Panc1 (cell line): ENCODE results near the gene RPL22L1. TPM values are rescaled to one million over a fixed set of nuclear protein-coding genes. Genes with fewer than 3 reads are reported as not detected.
A peak's percentile ranks its signal among the peaks of the same experiment; 100 is the strongest.

ENCODE experiments used
- ATAC-seq: fragments of 200-7000 bp; cut with Tn5 transposase; 2 replicates; pipeline ENCODE4 v1.9.1; 2020; ENCODE audit warnings: mild to moderate bottlenecking, moderate library complexity
- BruUV-seq: library from RNA; stranded (reverse); fragments of 400-500 nt; replicated peaks from 2 replicates; lab custom pipeline; 2021; lab: Mats Ljungman, UMichigan
- CTCF ChIA-PET: fragments of 300-600 bp; sonication (Branson Sonifier 250); formaldehyde crosslinking; loops from one replicate; lab custom pipeline; 2022; ENCODE audit warnings: antibody characterized with exemption; lab: Charles Lee
- POLR2A ChIA-PET: fragments of 300-600 bp; sonication (Branson Sonifier 250); formaldehyde crosslinking; loops from one replicate; lab custom pipeline; 2022; ENCODE audit warnings: antibody characterized with exemption; lab: Charles Lee
- DNase-seq: peaks from one replicate; pipeline ENCODE4 v3.0.0-alpha.2; 2010; ENCODE audit warnings: low read depth, low spot score
- H3K27ac ChIP-seq: 2 replicates; pipeline ENCODE4 v1.5.1; 2011; ENCODE audit warnings: mild to moderate bottlenecking, low read length, inconsistent platforms
- H3K27me3 ChIP-seq: fragments of 200-500 bp; sonication (Bioruptor generic); 2 replicates; pipeline ENCODE4 v1.6.0; 2014; ENCODE audit warnings: low read length, inconsistent platforms; ENCODE audit not compliant: control insufficient read depth, insufficient read depth
- H3K36me3 ChIP-seq: fragments of 200-500 bp; sonication (Bioruptor generic); 2 replicates; pipeline ENCODE4 v1.5.1; 2014; ENCODE audit warnings: inconsistent platforms, mild to moderate bottlenecking, low read length, moderate library complexity; ENCODE audit not compliant: control insufficient read depth, insufficient read depth
- H3K4me1 ChIP-seq: 2 replicates; pipeline ENCODE4 v1.5.1; 2011; ENCODE audit warnings: inconsistent platforms, mild to moderate bottlenecking, low read length, moderate library complexity; ENCODE audit not compliant: control insufficient read depth, insufficient read depth
- H3K4me3 ChIP-seq, 2 experiments: 2 replicates each; pipeline ENCODE4 v1.5.1; 2011 to 2012; ENCODE audit warnings: low read depth in 2 of 2, low read length in 2 of 2, mild to moderate bottlenecking in 2 of 2, inconsistent platforms in 1 of 2, moderate library complexity in 1 of 2
- H3K9me3 ChIP-seq: fragments of 200-500 bp; sonication (Bioruptor generic); 2 replicates; pipeline ENCODE4 v1.5.1; 2014; ENCODE audit warnings: low read depth, mild to moderate bottlenecking, inconsistent platforms, low read length, moderate library complexity; ENCODE audit not compliant: control insufficient read depth, insufficient read depth
- POLR2AphosphoS5 ChIP-seq: IDR thresholded peaks from 2 replicates; pipeline ENCODE4 v1.6.1; 2012; ENCODE audit warnings: mild to moderate bottlenecking, low read depth, low read length, moderate library complexity
- SIN3A ChIP-seq: IDR thresholded peaks from 2 replicates; pipeline ENCODE4 v1.6.1; 2012; ENCODE audit warnings: low read depth, mild to moderate bottlenecking, low read length, moderate library complexity, borderline replicate concordance; ENCODE audit not compliant: insufficient read depth
- TCF7L2 ChIP-seq: IDR thresholded peaks from 2 replicates; pipeline ENCODE4 v1.6.1; 2011; ENCODE audit warnings: mild to moderate bottlenecking, low read depth, low read length, inconsistent platforms
- in situ Hi-C: cut with HindIII; loops from 2 replicates; pipeline ENCODE4 v1.10.0; 2016; ENCODE audit warnings: low sequenced_read_pairs, low pct_unique_long_range_greater_than_20kb
- intact Hi-C: fragments of 100-400 bp; cut with micrococcal nuclease; formaldehyde crosslinking; loops from one replicate; pipeline ENCODE4 v1.10.0; 2022; ENCODE audit not compliant: unreplicated experiment
- total RNA-seq: library from RNA; stranded (reverse); gene quantifications from one replicate; pipeline ENCODE4 v1.2.1, GENCODE V29; 2021; ENCODE audit not compliant: unreplicated experiment
- TF ChIP-seq, protein P1 (sequence below), 2 experiments: IDR thresholded peaks; 2 replicates each; pipeline ENCODE4 v1.6.1; 2011 to 2012; ENCODE audit warnings: low read depth in 2 of 2, control low read depth in 1 of 2, low read length in 1 of 2, mild to moderate bottlenecking in 1 of 2, moderate library complexity in 1 of 2; ENCODE audit not compliant: insufficient read depth in 1 of 2
- TF ChIP-seq, protein P2 (sequence below): fragments of 450-650 bp; IDR thresholded peaks from 2 replicates; pipeline ENCODE4 v1.5.1; 2017; ENCODE audit warnings: mild to moderate bottlenecking

The RPL22L1 gene
- total RNA-seq, 1 experiment from 2014 or later, result 35.2 TPM

DNA sequence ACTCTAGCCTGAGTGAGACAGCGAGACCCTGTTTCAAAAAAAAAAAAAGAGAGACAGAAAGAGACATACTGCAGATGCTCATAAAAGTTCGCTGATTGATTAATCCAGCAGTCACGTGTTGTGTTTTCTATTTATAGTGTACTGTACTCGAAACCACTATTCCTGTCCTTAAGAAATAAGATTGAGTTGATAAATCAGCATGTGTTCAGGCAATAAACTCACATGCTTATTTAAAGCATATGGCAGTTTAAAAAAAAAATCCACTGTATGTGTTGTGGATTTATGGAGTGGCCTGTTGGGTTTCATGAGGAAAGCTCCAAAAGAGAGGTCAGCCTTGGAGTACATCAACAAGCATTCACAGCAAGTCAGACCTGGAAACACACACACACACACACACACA, 17.7 kb downstream of the RPL22L1 start:
- H3K27ac ChIP-seq, result no peak overlapping the region
- H3K27me3 ChIP-seq, result no peaks in the 10 kb centered on the region; the same call in 1 of the 2 replicates
- ATAC-seq, result no peak
- no peaks in the 10 kb centered on the region for H3K4me1 ChIP-seq
- no peak overlapping the region for H3K4me3 ChIP-seq
- no peak for DNase-seq
- in situ Hi-C loops (loop anchor here (10.0 kb wide), 1 partner anchor 448 kb away; no protein-coding TSS in a partner anchor), intact Hi-C loops (no loop called here)
- no peaks in the 10 kb centered on the region for H3K9me3 ChIP-seq
- BruUV-seq, result no TSS peak
- H3K36me3 ChIP-seq, result no peaks in the 10 kb centered on the region
- TF ChIP-seq, protein P1, sequence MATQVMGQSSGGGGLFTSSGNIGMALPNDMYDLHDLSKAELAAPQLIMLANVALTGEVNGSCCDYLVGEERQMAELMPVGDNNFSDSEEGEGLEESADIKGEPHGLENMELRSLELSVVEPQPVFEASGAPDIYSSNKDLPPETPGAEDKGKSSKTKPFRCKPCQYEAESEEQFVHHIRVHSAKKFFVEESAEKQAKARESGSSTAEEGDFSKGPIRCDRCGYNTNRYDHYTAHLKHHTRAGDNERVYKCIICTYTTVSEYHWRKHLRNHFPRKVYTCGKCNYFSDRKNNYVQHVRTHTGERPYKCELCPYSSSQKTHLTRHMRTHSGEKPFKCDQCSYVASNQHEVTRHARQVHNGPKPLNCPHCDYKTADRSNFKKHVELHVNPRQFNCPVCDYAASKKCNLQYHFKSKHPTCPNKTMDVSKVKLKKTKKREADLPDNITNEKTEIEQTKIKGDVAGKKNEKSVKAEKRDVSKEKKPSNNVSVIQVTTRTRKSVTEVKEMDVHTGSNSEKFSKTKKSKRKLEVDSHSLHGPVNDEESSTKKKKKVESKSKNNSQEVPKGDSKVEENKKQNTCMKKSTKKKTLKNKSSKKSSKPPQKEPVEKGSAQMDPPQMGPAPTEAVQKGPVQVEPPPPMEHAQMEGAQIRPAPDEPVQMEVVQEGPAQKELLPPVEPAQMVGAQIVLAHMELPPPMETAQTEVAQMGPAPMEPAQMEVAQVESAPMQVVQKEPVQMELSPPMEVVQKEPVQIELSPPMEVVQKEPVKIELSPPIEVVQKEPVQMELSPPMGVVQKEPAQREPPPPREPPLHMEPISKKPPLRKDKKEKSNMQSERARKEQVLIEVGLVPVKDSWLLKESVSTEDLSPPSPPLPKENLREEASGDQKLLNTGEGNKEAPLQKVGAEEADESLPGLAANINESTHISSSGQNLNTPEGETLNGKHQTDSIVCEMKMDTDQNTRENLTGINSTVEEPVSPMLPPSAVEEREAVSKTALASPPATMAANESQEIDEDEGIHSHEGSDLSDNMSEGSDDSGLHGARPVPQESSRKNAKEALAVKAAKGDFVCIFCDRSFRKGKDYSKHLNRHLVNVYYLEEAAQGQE (IDR thresholded peaks at IDR 0.05; ENCODE audit: insufficient read depth in 1 of 2, low read depth in 2 of 2, low read length in 1 of 2), result no peak
- TF ChIP-seq SIN3A (no peak), TCF7L2 (no peak), POLR2AphosphoS5 (no peak)
- TF ChIP-seq, protein P2, sequence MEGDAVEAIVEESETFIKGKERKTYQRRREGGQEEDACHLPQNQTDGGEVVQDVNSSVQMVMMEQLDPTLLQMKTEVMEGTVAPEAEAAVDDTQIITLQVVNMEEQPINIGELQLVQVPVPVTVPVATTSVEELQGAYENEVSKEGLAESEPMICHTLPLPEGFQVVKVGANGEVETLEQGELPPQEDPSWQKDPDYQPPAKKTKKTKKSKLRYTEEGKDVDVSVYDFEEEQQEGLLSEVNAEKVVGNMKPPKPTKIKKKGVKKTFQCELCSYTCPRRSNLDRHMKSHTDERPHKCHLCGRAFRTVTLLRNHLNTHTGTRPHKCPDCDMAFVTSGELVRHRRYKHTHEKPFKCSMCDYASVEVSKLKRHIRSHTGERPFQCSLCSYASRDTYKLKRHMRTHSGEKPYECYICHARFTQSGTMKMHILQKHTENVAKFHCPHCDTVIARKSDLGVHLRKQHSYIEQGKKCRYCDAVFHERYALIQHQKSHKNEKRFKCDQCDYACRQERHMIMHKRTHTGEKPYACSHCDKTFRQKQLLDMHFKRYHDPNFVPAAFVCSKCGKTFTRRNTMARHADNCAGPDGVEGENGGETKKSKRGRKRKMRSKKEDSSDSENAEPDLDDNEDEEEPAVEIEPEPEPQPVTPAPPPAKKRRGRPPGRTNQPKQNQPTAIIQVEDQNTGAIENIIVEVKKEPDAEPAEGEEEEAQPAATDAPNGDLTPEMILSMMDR, result no peak
- ChIA-PET POLR2A (interaction anchor here (1.4 kb wide), 1 partner anchor 17 kb away, joined by 8 read pairs; the partner anchor contains the start of gene RPL22L1), CTCF (interaction anchor here (0.6 to 1.3 kb wide), 2 partner anchors 331 to 438 kb away, joined by 5 to 6 read pairs; no protein-coding TSS in a partner anchor)

DNA sequence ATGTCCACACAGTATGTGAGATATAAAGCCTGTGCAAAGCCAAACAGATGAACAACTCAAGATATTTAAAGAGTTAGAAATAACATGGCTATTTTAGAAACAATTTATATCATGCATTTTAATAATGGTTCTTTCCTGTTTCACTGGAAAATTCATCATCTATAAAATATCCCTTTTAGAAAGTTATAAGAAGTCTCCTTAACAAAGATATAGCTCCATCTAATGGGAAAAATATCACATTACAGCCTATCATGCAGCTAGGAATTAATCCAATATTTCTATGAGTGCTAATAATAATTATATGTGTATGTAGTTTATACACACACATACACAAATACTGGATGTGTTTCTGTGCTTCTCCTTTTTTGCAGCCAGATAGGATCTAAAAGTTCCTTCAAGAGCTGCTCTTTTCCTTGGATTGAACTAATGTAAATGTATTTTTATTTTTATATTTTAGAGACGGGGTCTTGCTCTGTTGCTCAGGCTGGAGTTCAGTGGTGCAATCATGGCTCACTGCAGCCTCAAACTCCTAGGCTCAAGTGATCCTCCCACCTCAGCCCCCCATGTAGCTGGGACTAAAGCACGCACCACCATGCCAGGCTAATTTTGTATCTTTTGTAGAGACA, 21.6 kb downstream of the RPL22L1 start:
- Histone ChIP-seq H3K4me3 (no peak overlapping the region), H3K9me3 (no peaks in the 10 kb centered on the region), H3K27me3 (peaks cover 6% of the 10 kb centered on the region), H3K4me1 (no peaks in the 10 kb centered on the region), H3K27ac (no peak overlapping the region), H3K36me3 (no peaks in the 10 kb centered on the region)
- ChIA-PET POLR2A (interaction anchor here (0.7 kb wide), 2 partner anchors 21 to 823 kb away, joined by 3 read pairs; partner anchors contain the start of gene RPL22L1), CTCF (interaction anchor here (0.6 to 1.0 kb wide), 4 partner anchors 15 to 551 kb away, joined by 3 to 17 read pairs (median 4); no protein-coding TSS in a partner anchor)
- intact Hi-C loops (loop anchor here (1.0 kb wide), 1 partner anchor 434 kb away; no protein-coding TSS in a partner anchor), in situ Hi-C loops (no loop called here)
- no TSS peak for BruUV-seq
- ATAC-seq, result 0 out of 2 replicates have a peak, but pooled peaks have one; percentile 63
- DNase-seq, result no peak
- TF ChIP-seq, protein P1 (IDR thresholded peaks at IDR 0.05; ENCODE audit: insufficient read depth in 1 of 2, low read depth in 2 of 2, low read length in 1 of 2), result no peak
- TF ChIP-seq POLR2AphosphoS5 (no peak), TCF7L2 (no peak), SIN3A (no peak)
- TF ChIP-seq, protein P2, result peak; percentile 69; the same call in 1 of the 2 replicates
